DND-41 (cell line): ENCODE data around the gene ANXA8L1.
"Not testable (repeated sequence)": the region's sequence is repeated elsewhere in the genome, so short reads cannot be mapped to it uniquely, and the experiment has no call there.

Experiments used
- ATAC-seq: fragments of 200-7000 bp; cut with Tn5 transposase; 3 replicates; pipeline ENCODE4 v1.9.1; 2021; ENCODE audit warnings: low read depth; ENCODE audit not compliant: insufficient read depth
- DNase-seq: peaks from one replicate; pipeline ENCODE4 v3.0.0-alpha.2; 2020
- H2AFZ ChIP-seq: 2 replicates; pipeline ENCODE4 v1.6.0; 2012; ENCODE audit warnings: low read depth, low read length
- H3K27ac ChIP-seq: 2 replicates; pipeline ENCODE4 v1.5.1; 2012; ENCODE audit warnings: low read length, inconsistent platforms
- H3K27me3 ChIP-seq: fragments of 200-600 bp; sonication (generic); 2 replicates; pipeline ENCODE4 v1.6.0; 2012; ENCODE audit warnings: low read length, mild to moderate bottlenecking, inconsistent platforms; ENCODE audit not compliant: insufficient read depth, poor library complexity
- H3K36me3 ChIP-seq: 2 replicates; pipeline ENCODE4 v1.5.1; 2012; ENCODE audit warnings: low read length, inconsistent platforms; ENCODE audit not compliant: insufficient read depth
- H3K4me1 ChIP-seq: 2 replicates; pipeline ENCODE4 v1.5.1; 2012; ENCODE audit warnings: mild to moderate bottlenecking, low read length; ENCODE audit not compliant: insufficient read depth
- H3K4me2 ChIP-seq: 2 replicates; pipeline ENCODE4 v1.6.0; 2012; ENCODE audit warnings: mild to moderate bottlenecking, moderate library complexity, low read length, inconsistent platforms; ENCODE audit not compliant: insufficient read depth
- H3K4me3 ChIP-seq, 2 experiments: fragments of 200-600 bp in 1 of 2; shearing (Covaris generic) in 1 of 2; 2 replicates each; pipeline ENCODE4 v1.5.1; 2012 to 2016; ENCODE audit warnings: inconsistent platforms in 2 of 2, low read length in 2 of 2, mild to moderate bottlenecking in 2 of 2, low read depth in 1 of 2, moderate library complexity in 1 of 2
- H3K79me2 ChIP-seq: 2 replicates; pipeline ENCODE4 v1.6.0; 2012; ENCODE audit warnings: low read length, inconsistent platforms; ENCODE audit not compliant: insufficient read depth
- H3K9ac ChIP-seq: 2 replicates; pipeline ENCODE4 v1.6.0; 2012; ENCODE audit warnings: low read depth, mild to moderate bottlenecking, inconsistent platforms, low read length, moderate library complexity
- H3K9me3 ChIP-seq: 2 replicates; pipeline ENCODE4 v1.5.1; 2012; ENCODE audit warnings: low read length, moderate library complexity, mild to moderate bottlenecking, inconsistent platforms; ENCODE audit not compliant: insufficient read depth, severe bottlenecking
- H4K20me1 ChIP-seq: 2 replicates; pipeline ENCODE4 v1.6.0; 2012; ENCODE audit warnings: low read length; ENCODE audit not compliant: insufficient read depth
- CTCF ChIP-seq: IDR thresholded peaks from 2 replicates; pipeline ENCODE4 v1.5.1; 2012; ENCODE audit warnings: borderline replicate concordance, low read length, moderate library complexity, mild to moderate bottlenecking; ENCODE audit not compliant: poor library complexity, severe bottlenecking; ENCODE audit errors: extremely low read depth
- EZH2 ChIP-seq: IDR thresholded peaks from 3 replicates; pipeline ENCODE4 v1.6.1; 2012; ENCODE audit warnings: borderline replicate concordance, low read depth, mild to moderate bottlenecking, moderate library complexity, low read length, inconsistent platforms; ENCODE audit not compliant: severe bottlenecking

The ANXA8L1 gene

GRCh38 chr10:46375406-46375805 lies at the start of gene ANXA8L1:
Gene ANXA8L1, plus strand, starts transcription at chr10:46375776. Its CDS starts 76 bp downstream, at chr10:46375852.
- not testable (repeated sequence) for H4K20me1 ChIP-seq, H3K79me2 ChIP-seq, H3K4me3 ChIP-seq, H3K36me3 ChIP-seq, DNase-seq, H3K27me3 ChIP-seq, H2AFZ ChIP-seq, ATAC-seq, H3K9me3 ChIP-seq, H3K9ac ChIP-seq, H3K4me2 ChIP-seq, H3K27ac ChIP-seq, H3K4me1 ChIP-seq

- no peak overlapping the region for H3K4me3 ChIP-seq
- DNase-seq = no peak
- no peak overlapping the region for H3K4me2 ChIP-seq
- no peak overlapping the region for H3K27ac ChIP-seq
- H3K36me3 ChIP-seq = no peaks in the 10 kb centered on the region
- H3K79me2 ChIP-seq = no peaks in the 10 kb centered on the region
- no peaks in the 10 kb centered on the region for H3K4me1 ChIP-seq
- TF ChIP-seq CTCF (no peak), EZH2 (no peak)
- ATAC-seq = no peak
- no peak overlapping the region for H2AFZ ChIP-seq
- H4K20me1 ChIP-seq = no peaks in the 10 kb centered on the region
- no peak overlapping the region for H3K9ac ChIP-seq
- peaks cover 7% of the 10 kb centered on the region for H3K27me3 ChIP-seq
- H3K9me3 ChIP-seq = no peaks in the 10 kb centered on the region
Observed at GRCh38 chr10:46326066-46326465, 49.5 kb upstream of the ANXA8L1 start.

GRCh38 chr10:46326971-46327370 lies 48.6 kb upstream of the ANXA8L1 start:
- H3K36me3 ChIP-seq = no peaks in the 10 kb centered on the region
- H3K27ac ChIP-seq = no peak overlapping the region
- no peak overlapping the region for H3K9ac ChIP-seq
- ATAC-seq = no peak
- no peak overlapping the region for H3K4me3 ChIP-seq
- H3K79me2 ChIP-seq = no peaks in the 10 kb centered on the region
- H3K4me1 ChIP-seq = no peaks in the 10 kb centered on the region
- peaks cover 13% of the 10 kb centered on the region for H3K27me3 ChIP-seq
- no peak overlapping the region for H3K4me2 ChIP-seq
- TF ChIP-seq CTCF (no peak), EZH2 (no peak)
- H4K20me1 ChIP-seq = no peaks in the 10 kb centered on the region
- DNase-seq = no peak
- no peak overlapping the region for H2AFZ ChIP-seq
- H3K9me3 ChIP-seq = no peaks in the 10 kb centered on the region

GRCh38 chr10:46327685-46328084 lies 47.9 kb upstream of the ANXA8L1 start:
- no peak for ATAC-seq
- H3K4me3 ChIP-seq = no peak overlapping the region
- no peak overlapping the region for H2AFZ ChIP-seq

More at GRCh38 chr10:46327685-46328084, 47.9 kb upstream of the ANXA8L1 start:
- Histone ChIP-seq H3K9me3 (no peaks in the 10 kb centered on the region), H4K20me1 (no peaks in the 10 kb centered on the region), H3K4me1 (no peaks in the 10 kb centered on the region), H3K4me2 (no peak overlapping the region), H3K27ac (no peak overlapping the region), H3K36me3 (no peaks in the 10 kb centered on the region), H3K27me3 (peaks cover 14% of the 10 kb centered on the region), H3K9ac (no peak overlapping the region), H3K79me2 (no peaks in the 10 kb centered on the region)
- DNase-seq = no peak
- TF ChIP-seq EZH2 (no peak), CTCF (no peak)
